ENCODE data around the gene RAD23B. TPM values are rescaled to one million over a fixed set of nuclear protein-coding genes. Genes with fewer than 3 reads are reported as not detected.
"Not testable (repeated sequence)": the region's sequence is repeated elsewhere in the genome, so short reads cannot be mapped to it uniquely, and the experiment has no call there.

The RAD23B gene
- polyA plus RNA-seq: 10 to 100 TPM; 32.5 to 63.6 (median 58.4) TPM

DNA sequence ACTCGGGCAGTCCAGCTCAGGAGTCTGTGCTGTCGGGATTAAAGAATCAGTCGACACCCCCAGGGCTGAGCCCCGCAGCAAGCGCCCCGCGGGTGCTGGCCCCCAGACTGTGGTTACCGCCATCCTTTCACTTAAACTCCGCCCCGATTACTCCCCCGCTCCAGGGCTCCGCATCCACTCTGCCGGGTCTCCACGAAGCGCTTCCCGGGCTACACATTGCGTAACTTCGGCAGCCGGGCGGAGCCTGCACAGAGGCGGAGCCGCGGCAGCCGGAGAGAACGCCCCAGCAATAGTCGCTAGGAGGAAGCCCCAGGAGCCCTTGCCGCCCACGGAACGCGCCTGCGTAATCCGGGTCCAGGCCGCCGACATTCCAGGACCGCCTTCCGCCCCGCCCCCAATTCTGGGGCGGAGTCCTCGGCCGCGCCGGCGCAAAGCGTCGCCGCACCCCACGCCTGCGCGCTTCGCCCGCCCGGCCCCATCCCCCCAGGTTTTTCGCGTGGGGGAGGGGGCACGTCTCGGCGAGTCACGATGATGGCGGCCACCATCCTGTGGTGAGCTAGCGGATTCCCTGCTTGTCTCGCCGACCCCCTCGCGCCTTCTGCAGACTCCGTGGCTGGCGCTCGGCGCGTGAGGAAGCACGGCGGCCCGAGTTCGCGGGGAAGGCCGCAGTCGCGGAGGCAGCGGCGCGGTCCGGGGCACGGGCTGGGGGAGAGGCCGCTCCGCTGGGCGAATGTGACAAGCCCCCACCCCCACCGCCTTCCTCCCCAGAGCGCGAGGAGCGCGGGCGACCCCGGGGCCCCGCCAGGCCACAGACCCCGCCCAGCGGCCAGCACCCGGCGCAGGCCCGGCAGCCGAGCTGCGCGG, at the start of gene RAD23B:
TSS of gene RAD23B (plus strand) at position 521 of the 864 bp plus-strand sequence. CDS start 351 bp downstream, outside the sequence.
- peak within 1 kb of the TSS; percentile 90 for H3K27ac ChIP-seq (ENCODE audit: low read depth, low read length)
- 0 to 1% (median 0%) methylated on average over 89 to 101 of the region's 101 CpGs for WGBS, 3 donors

DNA sequence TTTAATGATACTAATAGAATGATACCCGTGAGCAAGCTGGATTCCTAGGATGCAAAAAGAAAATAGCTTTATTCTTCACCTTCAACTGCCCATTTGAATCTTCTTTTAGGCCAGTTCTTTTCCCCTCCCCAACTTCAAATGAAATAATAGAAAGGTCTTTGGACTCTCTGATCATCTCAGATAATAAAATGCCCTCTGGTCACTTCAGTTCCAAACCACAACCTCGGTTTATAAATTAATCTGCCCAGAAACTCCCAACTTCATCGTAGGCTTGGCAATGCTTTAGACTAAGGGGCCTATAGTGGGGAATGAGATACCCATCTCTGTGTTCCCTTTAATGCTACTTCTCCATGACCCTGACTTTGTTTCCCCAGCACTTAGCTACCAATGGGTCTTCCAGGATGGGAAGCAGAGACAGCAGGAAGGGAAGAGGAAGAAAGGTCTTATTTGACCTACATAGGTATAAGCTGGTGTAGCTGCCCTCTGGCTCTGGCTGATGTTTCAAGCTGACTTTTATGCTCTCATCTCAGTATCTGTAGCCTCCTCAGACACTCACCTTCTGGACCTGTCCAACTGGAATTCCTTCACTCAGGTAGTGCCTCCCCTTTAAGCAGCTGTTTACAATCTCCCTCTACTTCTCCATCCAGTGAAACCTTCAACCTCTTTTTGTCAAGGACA, 47.2 kb upstream of the RAD23B start:
- 82 to 89% (median 87%) methylated on average over 3 of the region's 3 CpGs for WGBS, 3 donors

DNA sequence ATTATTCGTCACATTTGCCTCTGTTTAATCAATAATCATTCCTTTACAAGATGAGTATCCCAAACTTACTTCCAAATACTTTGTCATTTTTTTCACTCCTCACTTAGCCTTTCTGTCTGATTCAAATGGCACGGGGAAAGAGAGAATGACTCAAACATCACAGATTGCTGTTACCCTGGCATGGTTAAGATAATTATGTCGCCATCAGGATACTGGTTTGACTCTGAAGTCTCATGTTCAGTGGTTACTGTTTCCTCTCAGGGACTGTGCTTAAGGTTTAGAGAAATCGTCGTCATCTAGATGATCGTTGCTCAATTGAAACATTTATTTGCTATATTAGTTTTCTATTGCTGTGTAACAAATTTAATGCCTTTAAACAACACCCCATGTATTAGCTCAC, 45.2 kb upstream of the RAD23B start:
- no peak overlapping the region for H3K27ac ChIP-seq (ENCODE audit: low read depth, low read length)
- 68 to 91% (median 73%) methylated on average over 6 of the region's 6 CpGs for WGBS, 3 donors

More for the DNA sequence above, 47.2 kb upstream of the RAD23B start:
- H3K27ac ChIP-seq (ENCODE audit: low read depth, low read length): no peak overlapping the region

DNA sequence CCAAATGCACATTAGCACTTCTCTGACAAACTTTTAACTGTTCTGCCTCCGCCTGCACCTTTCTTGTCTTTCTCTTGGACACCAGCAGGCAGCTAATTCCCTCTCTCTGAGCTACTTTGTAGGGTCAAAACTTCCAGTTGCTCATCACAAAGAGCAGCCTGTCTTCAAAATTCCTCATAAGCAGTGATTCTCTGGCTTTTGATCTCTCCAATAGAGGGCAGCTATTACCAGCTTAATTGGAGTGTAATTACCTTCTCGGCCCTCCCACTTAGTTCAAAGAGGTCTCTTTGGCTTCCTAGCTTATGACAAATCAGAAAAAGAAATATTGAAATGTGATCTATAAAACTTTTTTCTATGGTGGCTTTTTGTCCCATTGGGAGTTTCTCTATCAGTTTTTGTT, 43.6 kb upstream of the RAD23B start:
- H3K27ac ChIP-seq (ENCODE audit: low read depth, low read length): no peak overlapping the region
- WGBS, 3 donors: 52 to 63% (median 61%) methylated on average over 2 of the region's 2 CpGs

DNA sequence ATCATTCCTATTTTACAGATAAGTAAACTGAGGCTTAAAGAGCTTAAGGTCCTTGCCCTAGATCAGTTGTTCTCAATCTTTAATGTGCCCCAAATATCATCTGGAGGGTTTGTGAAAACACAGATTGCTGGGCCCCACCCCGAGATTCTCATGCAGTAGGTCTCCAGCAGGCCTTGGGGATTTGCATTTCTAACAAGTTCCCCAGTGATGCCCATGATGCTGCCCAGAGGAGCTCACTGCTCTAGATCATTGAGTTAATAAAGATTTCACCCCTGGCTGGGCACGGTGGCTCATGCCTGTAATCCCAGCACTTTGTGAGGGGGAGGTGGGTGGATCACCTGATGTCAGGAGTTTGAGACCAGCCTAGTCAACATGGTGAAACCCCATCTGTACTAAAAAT, 42.8 kb upstream of the RAD23B start:
- 84 to 90% (median 88%) methylated on average over 2 of the region's 2 CpGs for WGBS, 3 donors
- H3K27ac ChIP-seq (ENCODE audit: low read depth, low read length): no peak overlapping the region

DNA sequence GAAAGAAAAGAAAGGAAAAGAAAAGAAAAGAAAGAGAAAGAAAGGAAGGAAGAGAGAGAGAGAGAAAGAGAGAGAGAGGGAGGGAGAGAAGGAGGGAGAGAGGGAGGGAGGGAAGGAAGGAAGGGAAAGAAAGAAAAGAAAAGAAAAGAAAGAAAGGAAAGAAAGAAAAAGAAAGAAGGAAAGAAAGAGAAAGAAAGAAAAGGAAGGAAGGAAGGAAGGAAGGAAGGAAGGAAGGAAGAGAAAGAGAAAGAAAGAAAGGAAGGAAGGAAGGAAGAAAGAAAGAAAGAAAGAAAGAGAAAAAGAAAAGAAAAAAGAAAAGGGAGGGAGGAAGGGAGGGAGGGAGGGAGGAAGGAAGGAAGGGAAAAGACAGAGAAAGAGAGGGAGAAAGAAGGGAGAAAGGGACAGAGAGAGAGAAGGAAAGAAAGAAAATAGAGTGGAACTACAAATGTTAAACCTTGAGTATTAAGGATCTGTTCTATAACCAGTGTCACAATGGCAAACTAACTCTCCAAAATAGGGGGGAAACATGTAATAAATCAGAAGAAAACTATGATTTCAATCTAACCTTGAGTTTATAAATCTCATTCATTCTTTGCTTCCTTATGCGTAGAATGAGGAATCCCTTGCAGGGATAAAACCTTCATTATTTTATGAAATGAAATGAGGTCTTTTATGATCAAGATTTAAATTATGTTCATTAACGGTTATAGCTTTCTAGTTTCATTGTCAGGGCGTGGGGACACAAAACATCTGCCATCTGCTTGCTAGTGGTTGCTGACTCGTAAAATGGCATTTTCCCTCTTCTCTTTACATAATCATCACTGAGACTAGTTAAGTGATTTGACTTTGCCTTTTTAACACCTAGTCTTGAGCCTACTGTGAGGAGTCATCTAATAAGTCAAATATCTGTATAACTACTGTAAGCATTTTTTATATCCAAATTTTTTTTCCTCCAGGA, 40.7 kb upstream of the RAD23B start:
- 69 to 84% (median 70%) methylated on average over 4 of the region's 4 CpGs for WGBS, 3 donors
- H3K27ac ChIP-seq (ENCODE audit: low read depth, low read length): no peak overlapping the region

DNA sequence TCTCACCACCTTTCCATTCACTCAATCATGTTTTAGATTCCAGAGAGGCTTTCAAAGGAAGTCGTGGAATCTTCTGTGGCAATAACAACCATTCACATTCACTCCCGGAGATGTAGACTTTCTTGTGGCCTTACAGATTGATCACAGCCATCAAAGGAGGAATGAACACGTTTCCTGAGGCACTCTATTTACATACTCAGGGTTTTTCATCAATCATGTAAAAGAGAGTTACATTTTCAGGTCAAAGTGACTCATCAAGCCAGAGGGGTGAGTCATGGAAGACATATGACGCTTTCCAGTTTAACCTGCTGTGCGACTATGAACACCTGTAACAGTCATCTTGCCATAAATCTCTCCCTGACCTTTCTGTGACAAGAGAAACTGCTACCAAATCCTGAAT, 39.3 kb upstream of the RAD23B start:
- 21 to 72% (median 62%) methylated on average over 5 of the region's 5 CpGs for WGBS, 3 donors
- H3K27ac ChIP-seq (ENCODE audit: low read depth, low read length): no peak overlapping the region

DNA sequence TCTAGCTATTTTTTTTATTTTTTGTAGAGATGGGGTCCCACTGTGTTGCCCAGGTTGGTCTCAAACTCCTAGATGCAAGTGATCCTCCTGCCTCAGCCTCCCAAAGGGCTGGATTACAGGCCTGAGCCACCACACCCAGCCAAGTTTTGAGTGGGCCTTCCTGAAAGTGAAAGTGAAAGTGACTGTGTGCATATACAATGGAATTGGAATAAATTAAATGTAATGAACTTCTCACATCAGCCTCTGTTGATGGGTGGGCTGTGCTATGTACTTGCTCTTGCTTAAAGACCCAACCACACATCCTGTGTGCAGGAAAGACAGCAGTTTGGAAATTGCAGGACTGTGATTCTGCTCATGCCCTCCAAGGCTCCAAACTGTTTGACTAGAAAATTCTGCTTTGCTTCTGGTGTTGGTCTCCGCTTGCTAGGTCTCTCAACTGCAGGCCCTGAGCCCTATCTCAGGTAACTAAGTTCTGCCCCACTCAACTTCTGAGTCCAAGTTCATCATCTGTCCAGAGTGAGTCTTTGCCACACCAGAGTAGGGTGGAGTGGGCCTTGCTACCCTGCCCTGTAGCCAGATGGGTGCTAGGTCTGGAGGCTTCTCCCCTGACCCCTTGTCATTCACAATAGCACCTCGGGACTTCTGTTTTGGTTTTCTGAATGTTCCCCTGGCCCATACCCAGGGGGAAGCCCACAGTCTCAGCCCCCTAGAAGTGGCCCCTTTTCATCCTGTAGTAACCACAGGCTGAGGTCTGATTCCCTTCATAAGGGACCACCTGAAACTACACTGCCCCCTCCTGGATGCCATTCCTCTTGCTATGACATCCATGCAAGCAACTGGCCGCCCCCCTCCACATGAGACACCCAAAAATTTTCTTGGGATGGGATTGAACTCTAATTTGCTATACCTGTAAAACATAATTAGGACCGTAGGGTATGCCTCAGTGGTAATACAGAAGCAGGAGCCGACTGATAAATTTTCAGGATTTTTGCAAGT, 36.5 kb upstream of the RAD23B start:
- WGBS, 3 donors: 93 to 94% (median 93%) methylated on average over 5 of the region's 5 CpGs

DNA sequence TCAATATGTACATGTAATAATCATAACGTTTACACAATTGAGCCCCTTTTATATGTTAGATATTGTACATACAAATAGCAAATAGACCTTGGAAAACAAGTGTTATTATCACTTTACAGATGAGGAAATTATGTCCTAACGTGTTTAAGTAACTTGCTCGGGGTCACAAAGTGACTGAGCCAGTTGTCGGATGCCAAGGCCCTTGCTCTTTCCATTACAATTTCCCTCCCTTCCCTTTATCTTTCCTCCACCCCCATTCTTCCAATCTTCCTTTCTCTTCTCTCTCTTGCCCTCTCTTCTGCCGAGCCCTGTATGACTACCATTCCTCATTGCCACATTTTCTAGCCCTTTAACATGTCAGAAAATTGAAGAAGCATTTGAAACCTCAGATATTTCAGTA, 34.4 kb upstream of the RAD23B start:
- H3K27ac ChIP-seq (ENCODE audit: low read depth, low read length): no peak overlapping the region
- 64 to 82% (median 75%) methylated on average over 5 of the region's 5 CpGs for WGBS, 3 donors

More for the DNA sequence above, 36.5 kb upstream of the RAD23B start:
- H3K27ac ChIP-seq (ENCODE audit: low read depth, low read length): no peak overlapping the region

DNA sequence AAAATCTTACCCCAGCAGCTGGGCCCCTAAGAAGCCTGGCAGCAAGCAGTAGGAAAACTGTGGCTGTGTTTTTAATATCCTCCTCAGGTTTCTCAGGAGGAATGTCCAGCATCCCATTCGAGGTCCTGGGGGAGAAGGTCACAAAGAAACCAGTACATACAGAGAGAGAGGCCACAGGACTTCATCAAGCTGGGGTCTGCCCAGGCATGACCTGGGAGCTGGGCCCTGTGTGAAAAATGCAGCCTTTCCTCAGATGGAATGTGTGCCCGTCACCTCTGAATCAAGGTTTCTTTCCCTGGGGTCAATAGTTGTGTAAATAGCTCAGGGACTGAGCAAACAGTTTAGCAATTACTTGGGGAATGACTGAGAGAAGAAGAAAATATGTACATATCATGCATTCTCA, 33.9 kb upstream of the RAD23B start:
- H3K27ac ChIP-seq (ENCODE audit: low read depth, low read length): no peak overlapping the region
- 21 to 62% (median 56%) methylated on average over 2 of the region's 2 CpGs for WGBS, 3 donors

DNA sequence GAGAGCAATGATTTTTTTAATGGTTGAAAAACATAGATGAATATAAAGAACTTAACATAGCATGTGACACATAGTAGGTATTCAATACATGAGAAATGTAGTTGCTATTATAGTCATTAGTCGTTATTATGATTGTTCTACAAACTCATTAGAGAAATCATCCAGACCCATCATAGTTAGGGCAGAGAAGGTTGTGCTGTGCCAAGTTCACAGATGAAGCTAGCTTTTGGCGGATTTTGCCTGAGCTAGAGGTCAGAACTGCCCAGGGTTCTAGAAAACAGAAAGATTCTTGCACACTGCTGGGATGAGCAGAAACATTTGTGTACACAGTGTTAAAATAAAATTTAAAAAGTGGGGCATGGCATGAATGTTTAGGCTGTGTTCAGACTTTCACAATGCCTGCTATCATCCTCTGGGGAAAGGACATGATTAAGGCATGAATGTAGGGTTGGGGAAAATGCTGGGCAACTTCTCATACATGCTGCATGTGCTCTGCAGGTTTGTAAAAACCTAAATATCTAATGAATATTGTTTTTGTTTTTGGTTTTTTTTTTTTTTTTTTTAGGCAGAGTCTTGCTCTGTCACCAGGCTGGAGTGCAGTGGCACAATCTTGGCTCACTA, 33.3 kb upstream of the RAD23B start:
- WGBS, 3 donors: 68 to 87% (median 79%) methylated on average over 2 of the region's 2 CpGs
- no peak overlapping the region for H3K27ac ChIP-seq (ENCODE audit: low read depth, low read length)

DNA sequence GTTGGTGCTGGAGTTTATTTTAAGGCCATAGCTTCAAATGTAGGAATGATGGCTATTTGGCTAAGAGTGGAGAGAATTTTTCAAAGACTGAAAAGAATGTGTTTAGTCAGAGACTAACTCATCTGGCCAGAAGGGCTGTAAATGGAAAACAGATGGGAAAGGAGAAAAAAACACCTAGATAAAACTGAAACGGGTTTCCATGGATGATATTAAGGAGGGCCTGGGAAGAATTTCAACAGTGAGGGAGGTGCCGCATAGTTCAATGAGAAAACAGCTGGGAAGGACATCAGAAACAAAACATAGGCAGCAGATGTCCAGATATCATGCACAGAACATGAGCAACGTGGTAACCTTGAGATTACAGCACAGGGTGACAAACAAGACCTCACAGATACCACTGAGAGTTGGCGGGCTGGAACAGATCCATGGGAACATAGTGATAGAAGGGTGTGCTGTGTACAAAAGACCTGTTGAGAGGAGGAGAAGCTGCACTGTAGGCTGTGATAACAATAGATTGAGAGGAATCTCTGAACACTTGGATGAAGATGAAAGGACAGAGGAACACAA, 31.2 kb upstream of the RAD23B start:
- H3K27ac ChIP-seq (ENCODE audit: low read depth, low read length): no peak overlapping the region
- WGBS, 3 donors: 27 to 54% (median 43%) methylated on average over 4 of the region's 4 CpGs

DNA sequence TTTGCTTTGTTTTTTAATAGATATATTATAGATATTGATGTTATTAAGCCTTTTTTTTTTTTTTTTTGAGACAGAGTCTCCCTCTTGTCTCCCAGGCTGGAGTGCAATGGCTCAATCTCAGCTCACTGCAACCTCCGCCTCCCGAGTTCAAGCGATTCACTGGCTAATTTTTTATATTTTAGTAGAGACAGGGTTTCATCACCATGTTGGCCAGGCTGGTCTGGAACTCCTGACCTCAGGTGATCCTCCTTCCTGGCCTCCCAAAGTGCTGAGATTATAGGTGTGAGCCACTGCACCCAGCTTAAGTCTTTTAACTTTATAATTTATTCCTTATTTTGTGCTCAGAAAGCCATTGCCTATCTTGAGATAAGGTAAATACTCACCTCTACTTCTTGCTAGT, 24.2 kb upstream of the RAD23B start:
- H3K27ac ChIP-seq (ENCODE audit: low read depth, low read length): no peak overlapping the region
- 85 to 100% (median 91%) methylated on average over 3 of the region's 3 CpGs for WGBS, 3 donors

DNA sequence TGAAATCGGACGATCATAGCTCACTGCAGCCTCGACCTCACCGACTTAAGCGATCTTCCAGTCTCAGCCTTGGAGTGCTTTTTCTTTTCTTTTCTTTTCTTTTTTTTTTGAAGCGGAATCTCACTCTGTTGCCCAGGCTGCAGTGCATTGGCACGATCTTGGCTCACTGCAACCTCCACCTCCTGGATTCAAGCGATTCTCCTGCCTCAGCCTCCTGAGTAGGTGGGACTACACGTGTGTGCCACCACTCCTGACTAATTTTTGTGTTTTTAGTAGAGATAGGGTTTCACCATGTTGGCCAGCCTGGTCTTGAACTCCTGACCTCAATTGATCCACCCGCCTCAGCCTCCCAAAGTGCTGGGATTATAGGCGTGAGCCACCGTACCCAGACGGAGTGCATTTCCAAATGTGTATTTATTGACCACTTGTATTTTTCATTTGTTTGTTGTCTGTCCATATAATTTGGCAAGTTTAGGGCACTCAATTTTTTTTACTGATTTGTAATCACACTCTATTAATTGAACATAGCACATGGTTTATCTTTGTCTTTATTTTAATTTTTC, 23.2 kb upstream of the RAD23B start:
- H3K27ac ChIP-seq (ENCODE audit: low read depth, low read length): not testable (repeated sequence)
- 93 to 96% (median 94%) methylated on average over 13 of the region's 13 CpGs for WGBS, 3 donors

DNA sequence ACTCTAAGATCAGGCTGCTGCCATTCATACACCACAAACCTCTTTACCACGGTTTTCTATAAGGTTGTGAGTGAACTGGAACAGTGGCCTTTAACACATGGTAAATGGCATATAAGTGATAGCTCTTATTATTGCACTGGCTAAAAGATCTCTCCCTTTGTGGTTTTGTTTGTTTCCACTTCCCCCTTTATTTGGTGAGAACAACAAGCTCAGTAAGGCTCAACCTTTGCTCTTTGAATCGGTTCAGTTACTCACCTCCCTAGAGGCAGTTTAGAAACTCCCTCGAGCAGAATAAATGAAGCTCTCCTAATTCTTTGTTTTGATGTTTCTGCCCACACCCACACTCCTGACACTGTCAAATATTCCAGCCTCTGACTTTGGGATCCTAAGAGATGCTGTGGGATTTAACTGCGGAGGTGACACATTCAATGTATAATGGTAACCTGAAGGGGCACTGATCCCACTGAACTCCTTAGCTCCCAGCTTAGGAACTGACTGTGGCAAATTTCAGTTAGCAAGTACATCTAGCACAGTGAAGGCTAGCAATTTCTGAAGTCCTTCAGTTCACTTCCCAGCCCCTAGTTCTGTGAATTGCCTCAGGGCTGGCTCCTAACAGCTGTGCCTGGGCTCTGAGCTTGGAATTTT, 22.5 kb upstream of the RAD23B start:
- WGBS, 3 donors: 36 to 57% (median 42%) methylated on average over 4 of the region's 4 CpGs
- no peak overlapping the region for H3K27ac ChIP-seq (ENCODE audit: low read depth, low read length)

DNA sequence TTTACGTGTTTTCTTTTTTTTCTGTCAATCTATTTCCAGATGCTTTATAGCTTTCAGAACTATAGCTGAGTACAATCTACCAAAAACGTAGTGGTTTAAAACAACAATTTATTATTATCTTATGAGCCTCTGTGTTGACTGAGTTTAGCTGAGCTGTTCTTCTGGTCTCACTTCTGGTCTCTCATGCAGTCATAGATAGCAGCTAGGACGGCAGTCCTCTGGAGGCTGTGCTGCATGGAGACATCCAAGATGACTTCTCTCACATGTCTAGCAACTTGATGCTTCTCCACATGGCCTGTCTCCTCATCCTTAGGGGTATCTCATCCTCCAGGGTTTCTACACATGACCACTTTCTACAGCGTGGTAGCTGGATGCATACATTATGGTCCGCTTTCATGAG, 22.0 kb upstream of the RAD23B start:
- 82 to 89% (median 87%) methylated on average over 5 of the region's 5 CpGs for WGBS, 3 donors
- no peak overlapping the region for H3K27ac ChIP-seq (ENCODE audit: low read depth, low read length)

Data from adipose tissue (tissue), 3 donors.